Activated CD4-positive, CD25-positive, alpha-beta regulatory T cell (primary cell): Measurements from ENCODE around the gene CPNE5.

ENCODE experiments used
- DNase-seq, 4 experiments: peaks; one replicate each; lab custom pipeline; 2025; lab: John Stamatoyannopoulos, UW

CPNE5 gene

GRCh38 chr6:36857325-36857724 is 18.1 kb upstream of the CPNE5 start:
- no peak for DNase-seq

- DNase-seq = no peak
Measured at GRCh38 chr6:36856277-36856676, 17.0 kb upstream of the CPNE5 start.

GRCh38 chr6:36855750-36856149 is 16.5 kb upstream of the CPNE5 start:
- no peak for DNase-seq

- DNase-seq = no peak
Measured at GRCh38 chr6:36853325-36853724, 14.1 kb upstream of the CPNE5 start.

- DNase-seq = no peak
Measured at GRCh38 chr6:36852481-36853147, 13.4 kb upstream of the CPNE5 start.

- DNase-seq = no peak
Measured at GRCh38 chr6:36851626-36852025, 12.4 kb upstream of the CPNE5 start.

GRCh38 chr6:36851149-36851614 is 11.9 kb upstream of the CPNE5 start:
- no peak for DNase-seq

- no peak for DNase-seq
Measured at GRCh38 chr6:36850021-36850420, 10.8 kb upstream of the CPNE5 start.

- no peak for DNase-seq
Measured at GRCh38 chr6:36848658-36849441, 9.6 kb upstream of the CPNE5 start.

GRCh38 chr6:36847991-36848390 is 8.7 kb upstream of the CPNE5 start:
- DNase-seq = no peak

- no peak for DNase-seq
Measured at GRCh38 chr6:36847152-36847551, 7.9 kb upstream of the CPNE5 start.

- DNase-seq = no peak
Measured at GRCh38 chr6:36845233-36845632, 6.0 kb upstream of the CPNE5 start.

- DNase-seq = no peak
Measured at GRCh38 chr6:36844232-36845170, 5.3 kb upstream of the CPNE5 start.

GRCh38 chr6:36843170-36843569 is 3.9 kb upstream of the CPNE5 start:
- no peak for DNase-seq

GRCh38 chr6:36841756-36842155 is 2.5 kb upstream of the CPNE5 start:
- no peak for DNase-seq

GRCh38 chr6:36840432-36841403 is 1.5 kb upstream of the CPNE5 start:
- DNase-seq = no peak

- DNase-seq = no peak
Measured at GRCh38 chr6:36839749-36840431, 646 bp upstream of the CPNE5 start.

GRCh38 chr6:36837686-36838085 is 1.6 kb downstream of the CPNE5 start:
- DNase-seq = no peak

- DNase-seq = no peak
Measured at GRCh38 chr6:36837022-36837339, 2.3 kb downstream of the CPNE5 start.

GRCh38 chr6:36836111-36837021 is 2.9 kb downstream of the CPNE5 start:
- DNase-seq = no peak
